NCI-H1105 treated with DMSO at 0.1 percent for 48 hours (cell line): ENCODE data around the gene RSF1.
"Not testable (repeated sequence)": the region's sequence is repeated elsewhere in the genome, so short reads cannot be mapped to it uniquely, and the experiment has no call there.

Experiments used
- DNase-seq: peaks from one replicate; lab custom pipeline; 2025; lab: John Stamatoyannopoulos, UW

The RSF1 gene

DNA sequence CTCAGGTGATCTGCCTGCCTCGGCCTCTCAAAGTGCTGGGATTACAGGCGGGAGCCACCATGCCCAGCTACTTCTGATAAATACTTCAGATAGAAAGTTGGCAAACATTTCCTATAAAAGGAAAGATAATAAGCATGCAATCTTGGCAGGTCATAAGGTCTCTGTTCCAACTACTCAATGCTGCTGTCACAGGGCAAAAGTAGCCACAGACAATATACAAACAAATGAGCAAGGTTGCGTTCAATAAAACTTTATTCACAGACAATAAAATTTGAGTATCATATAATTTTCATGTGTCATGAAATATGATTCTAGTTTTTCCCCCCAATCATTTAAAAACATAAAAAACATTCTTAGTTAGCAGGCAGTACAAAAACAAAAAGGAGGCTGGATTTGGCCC is 129.9 kb downstream of the RSF1 start:
- no peak for DNase-seq

DNA sequence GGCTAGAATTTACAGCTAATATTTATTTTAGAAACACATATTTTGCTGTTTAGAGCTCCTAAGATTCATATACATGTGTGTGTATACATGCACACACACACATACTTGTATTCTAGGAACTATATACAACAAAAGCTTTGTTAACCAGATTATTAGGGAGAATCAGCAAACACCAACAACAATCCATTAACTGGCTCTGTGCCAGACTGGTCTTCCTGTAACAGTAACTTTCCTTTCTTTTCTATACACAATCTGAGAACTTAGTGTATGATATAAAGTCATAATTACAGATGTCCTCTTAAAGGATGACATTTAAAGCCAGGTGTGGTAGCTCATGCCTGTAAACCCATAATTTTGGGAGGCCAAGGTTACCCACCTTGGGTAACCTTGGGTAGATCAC is 133.4 kb downstream of the RSF1 start:
- no peak for DNase-seq

DNA sequence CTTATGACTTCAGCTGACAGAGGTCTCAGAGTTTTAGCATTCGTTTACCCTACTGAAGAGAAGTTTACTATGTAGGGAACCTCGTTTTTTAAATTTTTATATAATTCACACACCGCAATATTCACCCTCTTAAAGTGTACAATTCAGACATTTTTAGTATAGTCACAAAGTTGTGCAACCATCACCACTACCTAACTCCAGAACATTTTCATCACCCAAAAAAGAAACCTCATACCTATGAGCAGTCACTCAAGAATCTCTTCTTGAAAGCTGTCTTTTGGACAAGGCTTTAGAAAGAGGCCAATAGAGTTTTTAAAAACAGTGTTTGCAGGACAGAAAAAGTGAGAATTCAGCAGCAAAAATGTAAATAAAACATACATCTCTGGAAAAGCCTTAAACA is 143.4 kb downstream of the RSF1 start:
- DNase-seq = no peak

DNA sequence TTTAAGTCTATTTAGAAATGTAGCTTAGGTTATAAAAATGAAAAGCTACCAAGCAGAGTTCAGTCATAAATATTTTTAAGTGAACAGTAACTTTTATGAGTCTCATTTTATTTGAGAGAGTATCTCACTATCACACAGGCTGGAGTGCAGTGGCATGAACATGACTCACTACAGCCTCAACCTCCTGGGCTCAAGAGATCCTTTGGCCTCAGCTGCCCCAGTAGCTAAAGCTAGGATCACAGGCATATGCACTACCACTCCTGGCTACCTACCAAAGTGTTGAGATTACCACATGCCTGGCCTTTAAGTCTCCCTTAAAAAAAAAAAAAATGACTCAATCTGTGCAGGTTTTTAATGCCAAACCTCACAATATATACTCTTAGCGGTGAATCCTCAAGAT is 148.3 kb downstream of the RSF1 start:
- no peak for DNase-seq

DNA sequence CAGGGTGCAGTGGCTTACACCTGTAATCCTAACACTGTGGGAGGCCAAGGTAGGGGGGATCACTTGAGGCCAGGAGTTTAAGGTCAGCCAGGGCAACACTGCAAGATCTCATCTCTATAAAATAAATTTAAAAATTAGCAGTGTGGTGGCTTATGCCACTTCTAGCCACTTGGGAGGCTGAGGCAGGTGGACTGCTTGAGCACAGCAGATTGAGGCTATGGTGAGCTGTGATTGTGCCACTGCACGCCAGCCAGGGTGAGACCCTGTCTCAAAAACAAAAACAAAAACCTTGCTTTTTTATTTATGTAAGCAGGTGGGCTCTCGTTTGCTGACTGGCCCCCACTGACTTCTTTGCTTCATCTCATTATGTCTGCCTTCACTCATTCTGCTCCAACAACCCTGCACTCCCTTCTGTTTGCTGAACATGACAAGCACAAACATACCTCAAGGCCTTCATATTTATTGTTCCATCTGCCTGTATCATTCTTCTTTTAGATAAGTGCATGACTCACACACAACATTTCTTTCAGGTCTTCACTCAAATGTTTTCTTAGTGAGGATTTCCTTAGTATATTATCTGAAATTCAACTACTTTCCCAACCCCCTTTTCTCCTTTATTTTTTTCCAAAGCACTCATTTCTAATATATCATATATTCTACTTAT is 150.5 kb downstream of the RSF1 start:
- no peak for DNase-seq

DNA sequence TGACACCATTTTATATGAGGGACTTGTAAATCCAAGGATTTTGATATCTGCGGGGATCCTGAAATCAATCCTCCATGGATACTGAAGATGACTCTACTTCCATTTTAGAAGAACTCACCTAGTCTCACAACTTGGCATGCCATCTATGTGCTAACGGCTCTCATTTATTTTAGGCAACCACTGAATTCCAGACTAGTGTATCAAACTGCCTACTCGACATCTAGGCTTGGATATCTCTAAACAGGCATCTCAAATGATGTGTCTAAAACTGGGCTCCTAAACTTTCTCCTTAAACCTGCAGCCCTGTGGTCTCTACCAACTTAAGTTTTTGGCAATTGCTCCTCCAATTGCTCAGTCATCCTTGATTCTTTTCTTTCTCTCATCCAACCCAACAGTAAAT is 151.8 kb downstream of the RSF1 start:
- DNase-seq = no peak

DNA sequence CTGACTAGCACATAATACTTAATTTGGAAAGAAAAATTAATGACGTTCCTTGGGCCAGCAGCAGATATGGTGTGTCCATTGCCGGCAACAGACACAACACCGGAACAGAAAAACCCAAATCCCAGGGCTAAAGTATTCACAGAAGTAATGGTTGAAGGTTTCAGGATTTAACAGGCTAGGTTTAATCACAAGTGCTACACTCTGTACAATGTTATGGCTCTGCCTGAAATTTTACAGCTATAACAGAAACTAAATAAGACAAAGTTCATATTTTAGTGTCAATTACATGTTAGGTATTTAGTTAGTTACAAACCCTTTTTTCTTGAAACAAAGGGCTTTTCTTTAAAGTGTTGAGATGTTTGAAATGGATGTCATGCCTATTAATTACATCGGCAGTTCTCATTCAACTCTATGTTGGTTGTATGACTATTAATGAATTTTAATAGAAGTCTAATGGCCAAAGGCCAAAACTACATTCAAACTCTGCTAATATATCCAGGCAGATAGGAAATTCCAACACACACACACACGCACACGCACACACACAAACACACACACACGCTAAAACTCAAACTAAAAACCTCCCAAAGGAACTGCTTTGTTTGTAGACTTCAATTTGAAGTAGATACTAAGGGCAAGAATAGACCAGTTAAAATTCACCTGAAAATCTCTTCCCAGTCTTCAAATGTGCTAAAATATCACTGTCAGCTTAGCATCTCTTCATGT is 155.1 kb downstream of the RSF1 start:
- DNase-seq = no peak

DNA sequence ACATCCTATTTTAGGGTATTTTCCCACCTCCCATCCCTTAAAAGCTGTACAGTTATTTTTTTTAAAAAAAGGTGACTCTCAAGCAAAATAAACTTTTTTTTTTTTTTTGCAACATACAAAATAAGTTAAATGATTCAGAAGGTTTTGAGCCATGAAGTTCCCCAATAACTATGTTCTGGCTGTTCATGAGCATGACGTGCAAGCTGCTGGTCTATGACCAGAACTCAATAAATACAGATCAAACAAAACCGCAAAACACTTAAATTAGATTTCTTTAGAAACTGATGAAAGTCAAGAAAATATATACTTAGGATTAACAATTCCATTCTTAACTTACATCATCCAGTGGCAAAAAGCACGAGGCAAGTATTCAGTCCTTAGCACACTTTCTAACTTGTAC is 158.9 kb downstream of the RSF1 start:
- no peak for DNase-seq

DNA sequence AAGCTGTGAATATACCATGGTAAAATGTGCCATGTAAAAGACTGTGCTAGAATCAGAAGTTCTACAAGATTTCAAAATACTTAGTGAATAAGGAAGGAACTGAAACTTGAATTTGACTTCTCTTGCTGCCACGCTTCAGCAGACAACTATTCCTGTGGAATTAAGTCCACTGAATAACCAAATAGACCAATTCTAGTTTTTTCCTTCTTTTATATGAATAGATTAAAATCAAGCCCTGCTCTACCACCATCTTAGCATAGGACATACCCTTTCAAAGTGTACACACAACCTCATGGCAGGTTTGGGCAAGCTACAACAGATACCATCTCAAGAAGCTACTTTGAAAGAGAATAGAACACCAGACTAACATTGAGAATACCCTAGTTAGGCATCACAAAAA is 159.6 kb downstream of the RSF1 start:
- no peak for DNase-seq

DNA sequence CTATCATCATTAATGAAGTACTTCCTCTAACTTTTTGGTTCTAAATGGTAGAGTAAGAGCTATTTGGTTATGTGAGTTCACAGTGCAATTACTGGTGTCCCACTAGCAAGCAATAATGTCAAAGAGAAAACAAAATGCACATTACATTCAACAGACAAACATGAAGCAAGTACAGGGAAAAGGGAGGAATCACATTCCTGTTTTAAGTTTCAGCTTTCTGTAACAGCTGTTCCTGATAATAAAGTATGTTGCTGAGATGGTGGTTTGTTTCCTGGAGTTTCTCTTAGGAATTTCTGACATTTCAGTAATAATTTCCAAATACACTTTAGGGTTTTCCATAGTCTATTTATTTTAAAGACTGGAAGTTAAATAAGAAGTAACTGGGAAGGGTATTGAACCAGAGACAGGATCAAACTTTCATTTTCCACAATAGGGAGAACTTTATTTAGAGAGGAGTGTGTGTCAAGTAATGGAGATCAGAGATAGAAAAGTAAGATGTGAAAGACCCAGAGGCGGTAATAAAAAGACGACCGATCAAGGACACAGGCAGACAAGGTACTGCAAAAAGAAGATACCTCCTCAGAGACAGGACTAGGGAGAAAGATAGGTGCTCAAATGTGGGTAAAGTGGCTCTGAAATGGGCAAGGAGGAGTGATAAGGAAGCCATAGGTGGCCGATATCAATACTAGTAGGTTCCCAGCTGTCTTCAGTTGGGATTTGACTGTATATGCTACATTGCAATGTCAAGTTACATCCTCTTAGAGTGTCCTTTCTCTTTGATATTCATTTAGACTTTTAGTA is 162.1 kb downstream of the RSF1 start:
- DNase-seq = no peak

DNA sequence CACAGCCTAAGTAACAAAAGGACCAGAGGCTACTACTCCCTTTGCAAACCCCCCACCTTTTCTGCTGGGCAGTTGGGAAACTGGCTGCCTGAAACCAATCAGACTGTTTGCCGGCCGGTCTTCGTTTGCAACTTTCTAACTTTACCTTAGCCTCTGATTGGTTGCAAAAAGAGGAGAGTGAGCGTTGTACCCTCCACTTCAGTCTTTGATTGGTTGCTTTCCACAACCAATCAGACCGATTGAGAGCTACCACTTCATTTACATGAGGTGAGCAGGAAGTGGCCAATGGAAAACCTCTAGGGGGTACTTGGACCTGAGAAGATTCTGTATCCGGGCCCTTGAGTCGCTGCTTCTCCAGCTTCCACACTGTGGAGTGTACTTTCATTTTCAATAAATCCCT is 164.2 kb downstream of the RSF1 start:
- DNase-seq = no peak

DNA sequence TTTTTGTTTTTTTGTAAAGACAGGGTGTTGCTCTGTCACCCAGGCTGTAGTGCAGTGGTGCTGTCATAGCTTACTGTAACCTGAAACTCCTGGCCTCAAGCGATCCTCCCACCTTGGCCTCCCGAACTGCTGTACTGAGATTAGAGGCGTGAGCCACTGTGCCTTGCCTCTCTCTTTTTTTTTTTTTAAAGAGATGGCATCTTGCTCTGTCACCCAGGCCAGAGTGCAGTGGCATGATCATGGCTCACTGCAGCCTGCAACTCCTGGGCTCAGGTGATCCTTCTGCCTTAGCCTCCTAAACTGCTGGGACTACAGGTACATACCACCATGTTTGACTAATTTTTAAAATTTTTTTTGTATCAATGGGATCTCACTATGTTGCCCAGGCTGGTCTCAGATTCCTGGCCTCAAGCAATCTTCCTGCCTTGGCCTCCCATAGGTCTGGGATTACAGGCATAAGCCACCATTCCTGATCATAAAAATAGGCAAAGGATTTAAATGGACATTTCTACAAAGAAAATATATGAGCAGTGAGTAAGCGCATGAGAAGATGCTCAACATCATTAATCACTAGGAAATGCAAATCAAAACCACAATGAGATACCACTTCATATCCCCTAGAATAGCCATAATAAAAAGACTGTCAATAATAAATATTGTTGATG is 165.6 kb downstream of the RSF1 start:
- DNase-seq = no peak

DNA sequence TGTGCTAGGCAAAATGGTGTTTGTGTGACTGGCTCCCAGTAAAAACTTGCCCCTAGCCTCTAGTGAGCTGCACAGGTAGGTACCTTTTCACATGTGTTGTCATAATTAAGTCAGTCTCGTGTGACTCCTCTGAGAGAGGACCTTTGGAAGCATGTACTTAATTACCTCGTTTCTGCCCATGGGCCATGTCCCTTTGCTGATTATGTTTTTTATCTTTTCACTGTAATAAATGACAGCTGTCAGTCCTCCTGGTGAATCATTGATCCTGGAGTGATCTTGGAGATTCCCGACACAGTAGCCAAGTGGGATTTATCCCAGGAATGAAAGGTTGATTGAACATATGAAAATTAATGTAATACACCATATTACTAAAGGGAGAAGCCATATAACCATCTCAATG is 170.4 kb downstream of the RSF1 start:
- DNase-seq = no peak

DNA sequence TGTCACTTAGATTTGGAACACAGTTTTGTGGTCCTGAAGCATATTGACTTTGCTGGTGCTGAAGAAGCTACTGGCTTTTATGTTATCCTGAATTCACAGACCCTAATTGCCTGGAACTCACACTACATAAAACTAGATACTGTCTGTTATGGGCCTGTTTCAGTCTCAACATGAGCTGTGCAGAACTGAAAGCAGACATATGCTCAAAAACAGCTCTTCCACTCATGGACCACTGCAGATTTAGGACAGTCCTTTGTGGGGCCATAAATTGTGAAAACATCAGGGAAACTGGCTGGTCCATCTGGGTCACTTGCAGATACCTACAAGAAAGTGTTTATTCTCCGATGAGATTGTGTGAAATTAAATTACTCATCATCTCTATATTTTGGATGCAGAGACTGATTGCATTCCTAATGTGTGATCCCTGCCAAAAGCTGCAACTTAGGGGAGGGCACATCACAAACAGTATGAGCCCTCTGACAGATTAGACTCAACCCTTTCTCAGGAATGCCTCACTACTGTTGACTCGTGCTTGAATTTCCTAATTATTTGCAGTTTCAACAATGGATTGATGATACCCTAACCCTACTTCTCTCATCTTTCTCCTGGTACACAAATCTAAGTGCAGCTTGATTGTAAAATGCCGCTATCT is 172.7 kb downstream of the RSF1 start:
- DNase-seq = no peak

DNA sequence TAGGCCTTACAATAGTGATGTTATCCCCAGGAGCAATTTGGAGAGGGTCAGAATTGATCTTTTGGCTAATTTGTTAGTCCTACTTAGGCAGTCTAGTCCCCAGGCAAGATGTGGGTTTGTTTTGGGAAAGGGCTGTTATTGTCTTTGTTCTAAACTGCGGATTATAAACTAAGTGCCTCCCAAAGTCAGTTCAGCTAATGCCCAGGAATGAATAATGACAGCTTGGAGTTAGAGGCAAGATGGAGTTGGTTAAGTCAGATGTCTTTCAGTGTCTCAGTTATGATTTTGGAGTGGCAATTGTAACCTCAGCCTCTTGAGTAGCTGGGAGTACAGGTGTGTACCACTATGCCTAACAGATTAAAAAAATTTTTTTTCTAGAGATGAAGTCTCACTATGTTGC is 175.6 kb downstream of the RSF1 start:
- DNase-seq = no peak

DNA sequence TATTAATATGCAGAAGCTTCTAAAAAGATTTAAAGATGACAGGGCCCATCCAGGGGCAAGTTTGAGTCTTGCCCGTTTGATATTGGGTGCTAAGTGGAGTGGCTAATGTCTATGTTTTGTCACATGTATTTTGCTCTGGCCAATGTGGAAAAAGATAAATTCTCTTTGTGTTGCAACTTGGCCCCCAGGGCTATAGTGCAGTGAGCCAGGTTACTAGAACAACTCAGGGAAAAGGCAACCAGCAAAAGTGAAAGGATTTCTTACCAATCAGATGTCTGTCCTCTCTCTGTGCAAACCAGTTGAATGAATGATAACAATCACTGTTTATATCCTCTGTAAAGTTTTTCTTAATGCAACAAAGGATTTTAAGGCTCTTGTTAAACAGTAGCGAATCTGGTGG is 178.3 kb downstream of the RSF1 start:
- no peak for DNase-seq

DNA sequence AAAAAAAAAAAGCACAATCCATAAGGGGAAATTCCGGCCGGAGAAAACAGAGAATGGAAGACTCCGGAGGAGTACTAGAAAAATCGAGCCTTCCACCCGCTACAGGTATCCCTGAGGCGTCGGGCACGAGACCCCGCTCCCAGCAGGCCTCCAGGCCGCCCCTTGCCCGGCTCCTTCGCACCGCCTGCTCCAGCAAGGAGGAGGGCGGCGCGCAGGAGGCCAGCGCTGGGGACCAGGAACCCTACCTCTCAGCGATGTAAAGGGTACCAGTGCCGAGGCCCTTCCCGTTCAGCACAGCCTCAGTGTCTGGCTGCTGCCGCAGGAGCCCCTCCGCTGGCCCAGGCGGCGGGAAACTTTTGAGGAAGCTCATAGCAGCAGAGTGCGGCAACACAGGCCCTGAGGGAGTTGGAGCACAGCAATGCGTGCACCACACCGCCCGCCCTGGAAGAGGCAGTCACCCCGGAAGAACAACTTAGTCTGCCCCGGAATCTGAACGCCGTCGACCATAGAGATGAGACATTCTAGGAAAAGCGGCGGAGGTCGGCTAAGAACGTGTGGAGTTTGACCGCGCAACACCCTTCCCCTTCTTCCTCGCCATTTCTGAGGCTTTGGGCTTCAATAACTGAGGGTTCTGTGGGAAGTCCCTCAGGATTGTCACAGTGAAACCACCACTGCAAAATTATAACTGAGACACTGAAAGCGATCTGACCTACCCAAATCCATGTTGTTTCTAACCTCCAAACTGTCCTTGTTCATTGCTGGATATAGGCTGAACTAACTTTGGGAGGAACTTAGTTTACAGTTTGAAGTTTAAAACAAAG is 183.0 kb downstream of the RSF1 start, which contains the start of gene CLNS1A:
CLNS1A (minus strand) TSS at position 450 of the 821 bp plus-strand sequence; CDS start at position 370, 80 bp downstream.
- peak; percentile 93 for DNase-seq

DNA sequence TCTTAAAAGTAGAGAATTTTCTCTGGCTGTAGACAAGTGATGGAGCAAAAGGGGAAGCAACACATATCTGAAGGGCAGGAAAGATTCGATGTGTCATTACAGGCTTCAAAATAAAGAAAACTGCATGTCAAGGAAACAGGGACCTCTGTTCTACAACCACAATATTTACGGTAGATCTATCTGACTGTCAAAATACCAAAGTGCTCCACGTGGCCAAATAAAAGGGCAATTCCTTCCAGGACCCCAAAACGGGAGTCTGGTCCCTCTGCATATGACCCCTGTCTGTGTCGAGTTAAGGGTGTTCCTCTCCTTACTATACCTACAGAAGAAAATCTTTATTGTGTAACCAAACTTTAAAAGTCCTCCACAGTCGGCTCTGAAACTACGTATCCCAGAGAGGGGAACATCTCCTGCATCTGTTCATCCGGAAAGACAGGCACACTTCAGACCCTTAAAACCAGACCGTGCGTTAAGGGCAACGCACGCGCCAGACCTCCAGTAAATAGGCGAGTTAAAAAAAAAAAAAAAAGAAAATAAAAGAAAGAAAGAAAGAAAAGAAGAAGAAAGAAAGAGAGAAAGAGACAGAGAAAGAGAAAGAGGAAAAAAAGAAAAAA is 183.7 kb downstream of the RSF1 start:
- DNase-seq = no peak

DNA sequence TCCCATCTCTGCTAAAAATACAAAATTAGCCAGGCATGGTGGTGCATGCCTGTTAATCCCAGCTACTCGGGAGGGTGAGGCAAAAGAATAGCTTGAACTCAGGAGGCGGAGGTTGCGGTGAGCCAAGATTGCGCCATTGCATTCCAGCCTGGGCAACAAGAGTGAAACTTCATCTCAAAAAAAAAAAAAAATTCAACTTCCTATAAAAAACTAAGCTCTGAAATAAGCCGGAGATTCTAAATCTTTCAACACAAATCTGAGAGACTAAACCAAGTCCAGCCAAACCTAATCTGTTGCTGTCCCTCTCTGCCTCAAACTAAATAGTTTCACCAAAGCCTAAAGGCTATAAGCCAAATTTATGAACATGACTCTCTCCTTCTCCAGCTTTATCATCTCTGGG is 186.6 kb downstream of the RSF1 start:
- not testable (repeated sequence) for DNase-seq

DNA sequence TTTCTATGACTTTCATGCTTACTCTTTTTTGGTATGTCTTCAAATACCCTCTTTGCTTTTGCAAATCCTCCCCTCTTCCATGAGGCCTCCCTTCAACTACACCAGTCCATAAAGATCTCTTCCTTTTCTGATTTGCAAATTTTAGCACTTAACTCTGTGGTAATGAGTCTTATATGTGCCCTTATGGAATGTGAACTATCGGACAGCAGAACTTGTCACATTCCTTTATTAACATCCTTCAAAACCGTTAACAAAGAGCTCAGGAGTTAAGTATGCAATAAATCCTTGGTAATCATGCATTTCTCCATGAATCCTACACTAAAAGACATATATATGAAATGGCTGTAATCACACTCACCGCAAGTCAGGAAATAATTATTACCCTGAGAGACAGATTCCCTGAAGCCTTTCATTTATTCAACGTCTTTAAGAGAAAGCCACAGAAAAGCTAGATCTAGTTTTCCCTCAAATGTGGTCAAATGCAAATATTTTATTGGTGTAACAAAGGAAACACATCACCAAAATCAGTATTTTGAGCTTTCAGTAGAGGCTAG is 190.3 kb downstream of the RSF1 start:
- no peak for DNase-seq
